ENCODE measurements around the gene DGKH.
"Not testable (repeated sequence)": the region's sequence is repeated elsewhere in the genome, so short reads cannot be mapped to it uniquely, and the experiment has no call there.

DGKH gene

GRCh38 chr13:42076309-42076713 is 27.9 kb downstream of the DGKH start:
- DNase-seq: no peak

GRCh38 chr13:42078128-42078808 is 29.8 kb downstream of the DGKH start:
- no peak for DNase-seq

GRCh38 chr13:42083138-42083770 is 34.8 kb downstream of the DGKH start:
- DNase-seq: peak in 1 of 2 experiments; percentile 16

- no peak for DNase-seq
Measured at GRCh38 chr13:42084722-42085121, 36.3 kb downstream of the DGKH start.

- DNase-seq: no peak
Measured at GRCh38 chr13:42086582-42086981, 38.1 kb downstream of the DGKH start.

- DNase-seq: no peak
Measured at GRCh38 chr13:42094516-42095040, 46.1 kb downstream of the DGKH start.

- not testable (repeated sequence) for DNase-seq
Measured at GRCh38 chr13:42096222-42096621, 47.8 kb downstream of the DGKH start.

- DNase-seq: no peak
Measured at GRCh38 chr13:42099962-42100675, 51.7 kb downstream of the DGKH start.

GRCh38 chr13:42100960-42101359 is 52.5 kb downstream of the DGKH start:
- no peak for DNase-seq

- DNase-seq: no peak
Measured at GRCh38 chr13:42101821-42102585, 53.6 kb downstream of the DGKH start.

GRCh38 chr13:42102961-42103865 is 54.8 kb downstream of the DGKH start:
- no peak for DNase-seq

- no peak for DNase-seq
Measured at GRCh38 chr13:42106998-42107397, 58.5 kb downstream of the DGKH start.

- no peak for DNase-seq
Measured at GRCh38 chr13:42107421-42107820, 59.0 kb downstream of the DGKH start.

- DNase-seq: no peak
Measured at GRCh38 chr13:42108217-42108616, 59.8 kb downstream of the DGKH start.

- DNase-seq: no peak
Measured at GRCh38 chr13:42109957-42110356, 61.5 kb downstream of the DGKH start.

GRCh38 chr13:42110410-42111155 is 62.1 kb downstream of the DGKH start:
- no peak for DNase-seq

- no peak for DNase-seq
Measured at GRCh38 chr13:42112864-42113263, 64.4 kb downstream of the DGKH start.

- DNase-seq: no peak
Measured at GRCh38 chr13:42113478-42113877, 65.0 kb downstream of the DGKH start.

GRCh38 chr13:42114278-42114677 is 65.8 kb downstream of the DGKH start:
- no peak for DNase-seq

- DNase-seq: no peak
Measured at GRCh38 chr13:42114912-42115311, 66.5 kb downstream of the DGKH start.

GRCh38 chr13:42116225-42116624 is 67.8 kb downstream of the DGKH start:
- DNase-seq: no peak

All from activated CD4-positive, alpha-beta T cell treated with anti-CD3 and anti-CD28 coated beads, Interleukin-2, amount 50 U/mL, for 48 hours (primary cell).